Measurements from ENCODE around the gene C5.

C5 gene

DNA sequence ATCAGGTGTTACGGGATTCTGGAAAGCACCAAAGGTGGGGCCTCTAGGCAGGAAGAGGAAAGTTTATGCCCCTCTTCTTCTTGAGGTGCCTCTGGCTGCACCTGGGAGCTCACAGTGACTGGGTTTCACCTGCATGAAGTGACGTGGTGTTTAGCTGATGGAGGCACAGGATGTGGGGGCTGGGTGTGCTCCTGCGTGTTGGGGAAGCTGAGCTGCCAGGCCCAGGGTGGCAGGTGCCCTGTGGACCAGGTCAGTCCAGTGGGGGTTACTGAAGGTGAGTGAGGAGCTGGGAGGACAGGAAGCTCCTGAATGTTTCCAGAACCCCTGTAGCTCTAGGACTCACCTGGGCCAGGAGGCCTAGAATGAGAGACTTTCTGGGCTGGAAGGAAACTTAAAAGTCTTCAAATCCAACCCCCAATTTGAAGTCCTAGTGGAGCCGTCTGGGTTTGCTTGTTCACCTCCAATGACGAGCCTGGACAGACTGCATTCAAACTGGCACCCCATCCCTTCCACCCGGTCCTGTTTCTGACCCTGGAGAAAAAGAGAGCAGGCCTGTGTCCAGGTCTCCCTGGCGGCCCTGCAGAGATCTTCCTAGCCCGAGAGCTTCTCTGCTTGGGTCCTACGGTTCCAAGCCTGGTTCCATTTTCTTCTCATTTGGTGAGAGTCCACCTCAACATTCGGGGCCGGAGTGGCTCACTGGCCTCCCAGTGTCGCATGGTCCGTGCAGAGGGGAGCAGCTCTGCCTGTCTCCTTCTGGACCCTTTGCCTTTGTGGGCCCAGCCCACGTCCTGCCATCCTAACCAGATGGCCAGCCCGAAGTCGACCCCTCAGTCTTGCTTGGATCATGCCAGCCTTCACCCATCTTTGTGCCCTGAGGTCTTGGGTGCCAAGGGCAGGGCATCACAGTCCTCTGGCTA lies 145.8 kb downstream of the C5 start:
- DNase-seq: no peak

DNA sequence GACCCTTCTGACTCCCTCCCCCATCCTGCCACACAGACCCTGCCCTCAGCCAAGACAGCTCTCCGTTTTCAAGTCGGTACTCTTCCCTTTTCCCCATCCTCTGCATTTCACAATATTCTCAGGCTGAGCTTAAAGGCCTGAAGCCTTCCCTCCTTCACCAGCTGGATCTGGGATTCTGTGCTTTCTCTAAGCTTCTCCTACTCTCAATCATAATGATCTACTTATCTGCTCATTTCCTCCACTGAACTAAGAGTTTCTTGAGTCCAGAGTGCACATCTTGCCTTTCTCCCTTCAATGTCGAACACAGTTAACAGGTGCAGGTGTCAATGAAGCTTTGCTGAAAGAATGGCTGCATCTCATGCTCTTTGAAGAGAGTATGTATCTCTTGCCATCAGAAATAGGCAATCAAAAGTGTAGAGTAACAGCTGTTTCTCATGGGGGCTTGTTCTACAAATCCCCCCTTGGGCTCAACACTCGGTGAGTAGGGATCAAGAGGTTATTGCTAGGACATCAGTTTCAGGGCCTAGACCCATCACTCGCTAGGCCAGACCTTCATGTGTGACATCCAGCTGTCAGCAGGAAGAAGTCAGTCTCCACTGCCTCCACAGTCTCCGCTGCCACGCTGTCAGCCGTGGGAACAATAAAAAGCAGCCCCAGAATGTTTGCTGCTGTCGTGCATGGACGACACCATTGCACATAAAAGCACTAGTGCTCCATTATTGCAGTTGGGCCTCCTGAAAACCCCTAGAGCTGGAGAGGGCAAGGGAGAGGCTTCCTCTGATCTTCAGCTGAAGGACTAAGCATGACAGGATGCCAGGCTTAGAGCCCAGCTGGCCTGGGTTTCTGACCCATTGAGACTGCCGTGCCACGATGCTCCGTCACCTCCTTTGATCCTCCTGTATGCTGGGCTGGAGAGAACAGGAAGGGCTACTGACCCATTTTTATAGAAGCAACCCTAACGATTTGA lies 147.2 kb downstream of the C5 start:
- no peak for DNase-seq

Data from T1000 (cell line).